Esophagus squamous epithelium (tissue), 4 donors: ENCODE measurements around the gene JPH2.

Experiments
- CTCF ChIP-seq, 6 experiments: fragments of 450-650 bp in 4 of 6; fragments of 200-600 bp in 2 of 6; sonication (generic) in 2 of 6; IDR thresholded peaks; one replicate each; pipeline ENCODE4 v1.5.1; 2016 to 2019; ENCODE audit warnings: antibody characterized with exemption in 6 of 6, mild to moderate bottlenecking in 4 of 6, moderate library complexity in 4 of 6
- POLR2A ChIP-seq, 4 donors: fragments of 450-650 bp; IDR thresholded peaks; one replicate each; pipeline ENCODE4 v1.6.1; 2017; ENCODE audit warnings: antibody characterized with exemption in 4 of 4, mild to moderate bottlenecking in 4 of 4, moderate library complexity in 3 of 4

DNA sequence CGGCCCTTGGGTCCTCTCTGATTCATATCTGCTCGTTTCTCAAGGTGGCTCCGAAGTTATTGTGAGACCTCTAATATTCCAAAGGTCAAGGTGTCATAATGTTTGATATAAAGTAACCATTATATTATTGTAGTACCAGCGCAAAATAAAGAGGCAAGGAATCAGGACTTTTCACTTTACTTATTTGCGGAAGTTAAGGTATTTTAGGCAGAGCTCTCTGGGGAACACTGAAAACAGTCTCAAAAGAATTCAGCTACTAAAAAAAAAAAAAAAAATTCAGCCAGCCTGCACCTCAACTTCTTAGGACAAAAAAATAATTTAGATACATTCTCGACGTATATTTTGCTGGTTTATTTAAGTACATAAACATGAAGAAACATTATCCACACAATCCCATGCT, 21.2 kb upstream of the JPH2 start:
- TF ChIP-seq CTCF (IDR thresholded peaks at IDR 0.05) (no peak), POLR2A (IDR thresholded peaks at IDR 0.05) (no peak)
